RWPE1 (cell line): ENCODE data around the gene PTX3.

Source experiments
- CTCF ChIA-PET: fragments of 350-600 bp; sonication (Branson Sonifier 250); formaldehyde crosslinking; extraction: SDS; loops from one replicate; lab custom pipeline; 2021; lab: Yijun Ruan, JAX
- POLR2A ChIA-PET: fragments of 400-600 bp; formaldehyde crosslinking; extraction: SDS; loops from one replicate; lab custom pipeline; 2020; ENCODE audit warnings: antibody characterized with exemption; ENCODE audit not compliant: low non-redundant PET; lab: Yijun Ruan, JAX
- DNase-seq: peaks from one replicate; pipeline ENCODE4 v3.0.0; 2012; ENCODE audit warnings: low spot score
- H3K27ac ChIP-seq: fragments of 450-650 bp; 2 replicates; pipeline ENCODE4 v1.5.1; 2017
- TF ChIP-seq, protein P1 (sequence below): fragments of 450-650 bp; conservative IDR thresholded peaks from 2 replicates; pipeline ENCODE4 v1.5.1; 2017; ENCODE audit warnings: low read depth, mild to moderate bottlenecking

Gene PTX3

GRCh38 chr3:157394411-157394810 lies 42.2 kb upstream of the PTX3 start:
- TF ChIP-seq, protein P1, sequence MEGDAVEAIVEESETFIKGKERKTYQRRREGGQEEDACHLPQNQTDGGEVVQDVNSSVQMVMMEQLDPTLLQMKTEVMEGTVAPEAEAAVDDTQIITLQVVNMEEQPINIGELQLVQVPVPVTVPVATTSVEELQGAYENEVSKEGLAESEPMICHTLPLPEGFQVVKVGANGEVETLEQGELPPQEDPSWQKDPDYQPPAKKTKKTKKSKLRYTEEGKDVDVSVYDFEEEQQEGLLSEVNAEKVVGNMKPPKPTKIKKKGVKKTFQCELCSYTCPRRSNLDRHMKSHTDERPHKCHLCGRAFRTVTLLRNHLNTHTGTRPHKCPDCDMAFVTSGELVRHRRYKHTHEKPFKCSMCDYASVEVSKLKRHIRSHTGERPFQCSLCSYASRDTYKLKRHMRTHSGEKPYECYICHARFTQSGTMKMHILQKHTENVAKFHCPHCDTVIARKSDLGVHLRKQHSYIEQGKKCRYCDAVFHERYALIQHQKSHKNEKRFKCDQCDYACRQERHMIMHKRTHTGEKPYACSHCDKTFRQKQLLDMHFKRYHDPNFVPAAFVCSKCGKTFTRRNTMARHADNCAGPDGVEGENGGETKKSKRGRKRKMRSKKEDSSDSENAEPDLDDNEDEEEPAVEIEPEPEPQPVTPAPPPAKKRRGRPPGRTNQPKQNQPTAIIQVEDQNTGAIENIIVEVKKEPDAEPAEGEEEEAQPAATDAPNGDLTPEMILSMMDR, result no peak
- DNase-seq, result no peak
- ChIA-PET CTCF (interaction anchor here (0.6 kb wide), 1 partner anchor 233 kb away, joined by 4 read pairs; no protein-coding TSS in a partner anchor), POLR2A (no interaction called here)
- no peak overlapping the region for H3K27ac ChIP-seq

- TF ChIP-seq, protein P1, result no peak
- CTCF ChIA-PET, result no interaction called here
- H3K27ac ChIP-seq, result no peak overlapping the region
- DNase-seq, result no peak
- POLR2A ChIA-PET, result no interaction called here
Measured at GRCh38 chr3:157398598-157398997, 38.1 kb upstream of the PTX3 start.

GRCh38 chr3:157404381-157404780 lies 32.3 kb upstream of the PTX3 start:
- no peak for DNase-seq
- H3K27ac ChIP-seq, result no peak overlapping the region
- ChIA-PET CTCF (no interaction called here), POLR2A (no interaction called here)
- TF ChIP-seq, protein P1, result no peak

- TF ChIP-seq, protein P1, result no peak
- ChIA-PET POLR2A (no interaction called here), CTCF (no interaction called here)
- no peak for DNase-seq
- H3K27ac ChIP-seq, result no peak overlapping the region
Measured at GRCh38 chr3:157405457-157405856, 31.2 kb upstream of the PTX3 start.

GRCh38 chr3:157406394-157406793 lies 30.3 kb upstream of the PTX3 start:
- DNase-seq, result no peak
- ChIA-PET CTCF (no interaction called here), POLR2A (no interaction called here)
- TF ChIP-seq, protein P1, result no peak
- H3K27ac ChIP-seq, result no peak overlapping the region

- no peak for DNase-seq
- no peak overlapping the region for H3K27ac ChIP-seq
- ChIA-PET CTCF (interaction anchor here (0.6 kb wide), 1 partner anchor 165 kb away, joined by 5 read pairs; no protein-coding TSS in a partner anchor), POLR2A (no interaction called here)
- TF ChIP-seq, protein P1, result no peak
Measured at GRCh38 chr3:157407769-157408168, 28.9 kb upstream of the PTX3 start.
